ENCODE results near the gene RAD51B.
"Not testable (repeated sequence)": the region's sequence is repeated elsewhere in the genome, so short reads cannot be mapped to it uniquely, and the experiment has no call there.

The RAD51B gene

GRCh38 chr14:67970923-67971322, 151.3 kb downstream of the RAD51B start:
- H3K27ac ChIP-seq, result no peak overlapping the region

GRCh38 chr14:67971627-67972625, 152.3 kb downstream of the RAD51B start:
- Histone ChIP-seq H3K4me3 (no peak overlapping the region), H3K27ac (no peak overlapping the region)

More at GRCh38 chr14:67970923-67971322, 151.3 kb downstream of the RAD51B start:
- no peak overlapping the region for H3K4me3 ChIP-seq

- Histone ChIP-seq H3K27ac (peak overlapping the region in 1 of 21 experiments; percentile 14), H3K4me3 (no peak overlapping the region)
Measured at GRCh38 chr14:67973436-67973835, 153.9 kb downstream of the RAD51B start.

GRCh38 chr14:67975470-67975869, 155.9 kb downstream of the RAD51B start:
- Histone ChIP-seq H3K4me3 (no peak overlapping the region), H3K27ac (no peak overlapping the region)

- H3K4me3 ChIP-seq, result no peak overlapping the region
- peak overlapping the region in 1 of 21 experiments; percentile 8 for H3K27ac ChIP-seq
Measured at GRCh38 chr14:67977434-67978034, 158.0 kb downstream of the RAD51B start.

- Histone ChIP-seq H3K4me3 (no peak overlapping the region), H3K27ac (peak overlapping the region in 1 of 21 experiments; percentile 8)
Measured at GRCh38 chr14:67978749-67979148, 159.2 kb downstream of the RAD51B start.

GRCh38 chr14:67982711-67983608, 163.4 kb downstream of the RAD51B start:
- H3K4me3 ChIP-seq, result no peak overlapping the region
- H3K27ac ChIP-seq, result no peak overlapping the region

GRCh38 chr14:67984274-67984673, 164.7 kb downstream of the RAD51B start:
- H3K27ac ChIP-seq, result no peak overlapping the region
- H3K4me3 ChIP-seq, result no peak overlapping the region

GRCh38 chr14:67986131-67986841, 166.7 kb downstream of the RAD51B start:
- peak overlapping the region in 5 of 21 experiments; percentile 15 to 42 (median 27) for H3K27ac ChIP-seq
- H3K4me3 ChIP-seq, result no peak overlapping the region

- Histone ChIP-seq H3K4me3 (no peak overlapping the region), H3K27ac (peak overlapping the region in 2 of 21 experiments; percentile 17 to 23)
Measured at GRCh38 chr14:67987606-67988005, 168.0 kb downstream of the RAD51B start.

GRCh38 chr14:67988210-67988609, 168.6 kb downstream of the RAD51B start:
- peak overlapping the region in 1 of 21 experiments; percentile 23 for H3K27ac ChIP-seq
- H3K4me3 ChIP-seq, result not testable (repeated sequence)

- H3K27ac ChIP-seq, result no peak overlapping the region
- H3K4me3 ChIP-seq, result no peak overlapping the region
Measured at GRCh38 chr14:67990576-67990975, 171.0 kb downstream of the RAD51B start.

- H3K4me3 ChIP-seq, result no peak overlapping the region
- no peak overlapping the region for H3K27ac ChIP-seq
Measured at GRCh38 chr14:67994531-67994930, 175.0 kb downstream of the RAD51B start.

- Histone ChIP-seq H3K4me3 (no peak overlapping the region), H3K27ac (no peak overlapping the region)
Measured at GRCh38 chr14:67996235-67996634, 176.7 kb downstream of the RAD51B start.

GRCh38 chr14:67998834-67999233, 179.3 kb downstream of the RAD51B start:
- peak overlapping the region in 1 of 21 experiments; percentile 30 for H3K27ac ChIP-seq
- H3K4me3 ChIP-seq, result no peak overlapping the region

- Histone ChIP-seq H3K4me3 (no peak overlapping the region), H3K27ac (peak overlapping the region in 5 of 21 experiments; percentile 25 to 72 (median 33))
Measured at GRCh38 chr14:67999290-67999689, 179.7 kb downstream of the RAD51B start.

- H3K27ac ChIP-seq, result peak overlapping the region in 8 of 21 experiments; percentile 6 to 72 (median 42)
- no peak overlapping the region for H3K4me3 ChIP-seq
Measured at GRCh38 chr14:67999705-68000384, 180.3 kb downstream of the RAD51B start.

GRCh38 chr14:68000511-68000910, 180.9 kb downstream of the RAD51B start:
- peak overlapping the region in 8 of 21 experiments; percentile 6 to 72 (median 36) for H3K27ac ChIP-seq

More at GRCh38 chr14:68000511-68000910, 180.9 kb downstream of the RAD51B start:
- H3K4me3 ChIP-seq, result no peak overlapping the region

Data from skin epidermis (tissue), 12 donors.